Measurements from ENCODE around the gene SMKR1. TPM values are rescaled to one million over a fixed set of nuclear protein-coding genes. Genes with fewer than 3 reads are reported as not detected.
"Not testable (repeated sequence)": the region's sequence is repeated elsewhere in the genome, so short reads cannot be mapped to it uniquely, and the experiment has no call there.

Gene SMKR1
- total and polyA plus RNA-seq, 4 donors = 0.51 to 3.6 (median 1.9) TPM

GRCh38 chr7:129523924-129524323 is 21.6 kb downstream of the SMKR1 start:
- no peak for DNase-seq
- 79 to 83% methylated on average over 3 of the region's 3 CpGs for WGBS, 2 donors
- H3K4me3 ChIP-seq = no peak overlapping the region
- H3K27me3 ChIP-seq (ENCODE audit: control insufficient read depth in 3 of 3, insufficient read depth in 3 of 3, low read length in 2 of 3) = peaks cover 0 to 9% (median 0%) of the 10 kb centered on the region in 3 donors
- H3K36me3 ChIP-seq (ENCODE audit: control insufficient read depth in 4 of 4, insufficient read depth in 4 of 4, low read length in 4 of 4) = no peaks in the 10 kb centered on the region
- no peak overlapping the region for H3K27ac ChIP-seq (ENCODE audit: low read depth in 1 of 2, low read length in 1 of 2)
- peaks cover 0 to 3% (median 0%) of the 10 kb centered on the region in 4 donors for H3K9me3 ChIP-seq (ENCODE audit: control insufficient read depth in 4 of 4, insufficient read depth in 3 of 4, low read length in 3 of 4)
- TF ChIP-seq CTCF (IDR thresholded peaks at IDR 0.05; ENCODE audit: control extremely low read depth, extremely low read depth) = no peak
- no peak for ATAC-seq (ENCODE audit: insufficient read depth, low FRiP score)
- H3K9ac ChIP-seq (ENCODE audit: insufficient read depth in 1 of 2, low read length in 2 of 2) = no peak overlapping the region
- no peaks in the 10 kb centered on the region for H3K4me1 ChIP-seq (ENCODE audit: control insufficient read depth in 5 of 5, insufficient read depth in 5 of 5, low read length in 5 of 5)

GRCh38 chr7:129524405-129524804 is 22.1 kb downstream of the SMKR1 start:
- WGBS, 2 donors = 79 to 96% methylated on average over 2 of the region's 2 CpGs
- not testable (repeated sequence) for H3K36me3 ChIP-seq (ENCODE audit: control insufficient read depth in 4 of 4, insufficient read depth in 4 of 4, low read length in 4 of 4); DNase-seq; H3K4me3 ChIP-seq; H3K4me1 ChIP-seq (ENCODE audit: control insufficient read depth in 5 of 5, insufficient read depth in 5 of 5, low read length in 5 of 5); H3K9ac ChIP-seq (ENCODE audit: insufficient read depth in 1 of 2, low read length in 2 of 2); H3K9me3 ChIP-seq (ENCODE audit: control insufficient read depth in 4 of 4, insufficient read depth in 3 of 4, low read length in 3 of 4); H3K27ac ChIP-seq (ENCODE audit: low read depth in 1 of 2, low read length in 1 of 2); ATAC-seq (ENCODE audit: insufficient read depth, low FRiP score); H3K27me3 ChIP-seq (ENCODE audit: control insufficient read depth in 3 of 3, insufficient read depth in 3 of 3, low read length in 2 of 3)

- WGBS, 2 donors = 77 to 84% methylated on average over 9 of the region's 9 CpGs
Measured at GRCh38 chr7:129525225-129525862, 23.0 kb downstream of the SMKR1 start.

GRCh38 chr7:129529643-129530042 is 27.3 kb downstream of the SMKR1 start:
- Histone ChIP-seq H3K27ac (ENCODE audit: low read depth in 1 of 2, low read length in 1 of 2) (no peak overlapping the region), H3K9me3 (ENCODE audit: control insufficient read depth in 4 of 4, insufficient read depth in 3 of 4, low read length in 3 of 4) (peaks cover 0 to 3% (median 0%) of the 10 kb centered on the region in 4 donors), H3K9ac (ENCODE audit: insufficient read depth in 1 of 2, low read length in 2 of 2) (no peak overlapping the region), H3K27me3 (ENCODE audit: control insufficient read depth in 3 of 3, insufficient read depth in 3 of 3, low read length in 2 of 3) (no peaks in the 10 kb centered on the region), H3K4me3 (no peak overlapping the region), H3K4me1 (ENCODE audit: control insufficient read depth in 5 of 5, insufficient read depth in 5 of 5, low read length in 5 of 5) (no peaks in the 10 kb centered on the region), H3K36me3 (ENCODE audit: control insufficient read depth in 4 of 4, insufficient read depth in 4 of 4, low read length in 4 of 4) (no peaks in the 10 kb centered on the region)
- WGBS, 2 donors = 88 to 93% methylated on average over 4 of the region's 4 CpGs
- no peak for ATAC-seq (ENCODE audit: insufficient read depth, low FRiP score)
- DNase-seq = no peak
- no peak for TF ChIP-seq CTCF (IDR thresholded peaks at IDR 0.05; ENCODE audit: control extremely low read depth, extremely low read depth)

More at GRCh38 chr7:129525225-129525862, 23.0 kb downstream of the SMKR1 start:
- ATAC-seq (ENCODE audit: insufficient read depth, low FRiP score) (no peak), DNase-seq (no peak)
- no peak for TF ChIP-seq CTCF (IDR thresholded peaks at IDR 0.05; ENCODE audit: control extremely low read depth, extremely low read depth)
- no peak overlapping the region for H3K4me3 ChIP-seq
- peaks cover 0 to 3% (median 0%) of the 10 kb centered on the region in 4 donors for H3K9me3 ChIP-seq (ENCODE audit: control insufficient read depth in 4 of 4, insufficient read depth in 3 of 4, low read length in 3 of 4)
- H3K36me3 ChIP-seq (ENCODE audit: control insufficient read depth in 4 of 4, insufficient read depth in 4 of 4, low read length in 4 of 4) = no peaks in the 10 kb centered on the region
- H3K9ac ChIP-seq (ENCODE audit: insufficient read depth in 1 of 2, low read length in 2 of 2) = no peak overlapping the region
- H3K27ac ChIP-seq (ENCODE audit: low read depth in 1 of 2, low read length in 1 of 2) = no peak overlapping the region
- H3K27me3 ChIP-seq (ENCODE audit: control insufficient read depth in 3 of 3, insufficient read depth in 3 of 3, low read length in 2 of 3) = peaks cover 0 to 9% (median 0%) of the 10 kb centered on the region in 3 donors
- no peaks in the 10 kb centered on the region for H3K4me1 ChIP-seq (ENCODE audit: control insufficient read depth in 5 of 5, insufficient read depth in 5 of 5, low read length in 5 of 5)

Measured in lung (tissue), 12 donors.